GM19025 (cell line): Measurements from ENCODE around the gene ZNF845.
A peak's percentile ranks its signal among the peaks of the same experiment; 100 is the strongest.
"Not testable (repeated sequence)": the region's sequence is repeated elsewhere in the genome, so short reads cannot be mapped to it uniquely, and the experiment has no call there.

ENCODE experiments used
- ATAC-seq: cut with Tn5 transposase; IDR thresholded peaks from one replicate; pipeline ENCODE4 v1.9.1; 2021; ENCODE audit warnings: mild to moderate bottlenecking, low read depth, moderate library complexity; ENCODE audit not compliant: unreplicated experiment

ZNF845 gene

DNA sequence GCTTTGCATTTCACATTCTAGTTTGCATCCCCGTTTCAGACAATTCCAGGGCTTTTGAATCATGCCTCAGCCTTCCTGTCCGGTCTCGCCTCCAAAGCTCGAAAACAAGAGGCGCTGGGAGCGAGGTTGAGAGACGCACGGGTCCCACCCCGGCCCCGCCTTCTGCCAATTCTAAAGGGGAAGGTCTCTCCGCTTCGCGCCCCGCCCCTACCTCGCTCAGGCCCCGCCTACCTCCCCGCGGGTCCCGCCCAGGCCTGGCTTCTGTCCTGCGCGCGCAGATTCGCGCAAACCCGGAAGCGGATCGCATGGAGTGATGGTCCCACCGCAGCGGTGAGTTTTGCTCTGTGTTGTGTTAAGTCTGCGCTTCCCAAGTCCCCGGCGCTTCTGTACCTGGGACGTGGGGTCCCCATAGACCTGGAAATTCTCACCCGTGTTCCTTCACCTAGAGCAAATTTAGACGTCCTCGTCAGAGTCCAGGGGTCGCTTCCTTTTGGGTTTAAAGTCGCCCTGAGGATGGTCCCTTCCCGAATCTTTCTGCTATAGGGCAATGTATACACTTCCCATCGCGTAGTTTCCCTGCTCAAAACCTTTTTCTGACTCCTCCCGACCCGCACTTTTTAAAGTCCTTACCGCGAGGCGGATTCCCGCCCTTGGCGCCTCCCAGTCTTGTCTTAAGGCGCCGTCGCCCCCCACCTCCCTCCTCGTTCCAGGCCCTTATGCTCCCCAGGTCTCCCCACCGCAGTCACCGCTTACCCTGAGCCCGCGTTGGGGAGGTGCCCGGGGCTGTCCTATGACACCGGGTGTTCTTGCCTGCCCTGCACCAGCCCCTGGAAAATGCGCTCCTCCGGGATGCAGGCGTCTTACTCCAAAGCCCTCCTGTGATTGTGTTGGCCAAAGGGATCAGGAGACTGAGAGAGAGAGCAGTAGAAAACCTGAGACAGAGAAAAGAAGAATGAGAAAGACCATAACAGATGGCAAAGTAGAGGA lies at the start of gene ZNF845:
Gene ZNF845, plus strand, starts transcription at position 287 of the 987 bp plus-strand sequence. CDS start 7,559 bp downstream, outside the sequence.
- ATAC-seq, result peak; percentile 96

DNA sequence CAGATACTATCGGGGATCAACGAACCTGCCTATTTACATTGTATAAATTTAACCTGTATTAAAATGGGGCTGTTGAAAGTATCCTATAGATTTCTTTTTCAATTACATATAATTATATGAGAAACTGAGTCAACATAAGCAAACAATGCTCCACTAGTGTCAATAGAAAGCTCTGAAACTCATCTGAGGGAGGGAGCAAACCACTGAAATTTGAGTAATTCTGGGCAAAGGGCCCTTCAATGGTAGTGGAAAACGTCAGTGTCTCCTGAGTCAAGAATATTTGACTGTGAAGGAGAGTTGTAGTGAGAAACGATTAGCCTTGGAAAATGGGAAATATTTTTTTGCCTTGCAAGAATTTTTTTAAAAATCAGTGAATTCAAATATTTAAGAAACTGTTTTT lies 48.5 kb upstream of the ZNF845 start:
- ATAC-seq, result no peak

DNA sequence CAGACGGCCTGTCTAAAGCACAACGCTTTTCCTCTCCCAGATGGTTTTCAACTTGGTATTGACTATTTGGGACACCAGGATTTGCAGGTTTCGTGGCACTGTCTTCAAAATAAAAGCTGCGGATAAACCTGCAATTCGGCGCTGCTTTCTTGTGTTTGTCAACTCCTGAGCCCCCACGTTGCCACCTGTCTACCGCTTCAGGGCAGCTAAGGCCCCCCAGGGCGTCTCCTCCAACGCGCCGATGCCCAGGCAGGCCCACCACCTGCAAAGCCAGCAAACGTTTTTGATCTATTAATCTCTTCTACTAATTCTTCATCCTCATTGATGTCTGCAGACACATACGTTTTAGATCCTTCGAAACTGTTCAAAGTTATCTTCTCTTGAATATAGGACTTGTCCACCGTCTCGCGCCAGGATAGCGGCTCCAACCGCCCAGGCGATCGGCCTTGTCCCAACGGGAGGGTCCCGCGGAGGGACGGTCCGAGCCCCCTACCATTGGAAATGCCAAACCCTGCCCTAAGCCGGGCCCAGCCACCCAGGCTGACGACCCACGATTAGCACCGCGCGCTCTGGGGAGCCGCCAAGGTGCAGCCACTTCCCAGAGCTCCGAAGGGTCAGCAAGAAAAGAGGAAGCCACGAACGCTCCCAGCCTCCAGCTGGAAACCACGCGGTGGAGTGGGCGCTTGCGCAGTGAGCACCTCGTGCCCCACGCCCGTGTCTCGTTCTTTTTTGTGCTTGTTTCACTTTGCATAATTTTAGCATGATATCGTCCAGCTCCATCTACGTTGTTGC lies 42.6 kb upstream of the ZNF845 start:
- no peak for ATAC-seq

DNA sequence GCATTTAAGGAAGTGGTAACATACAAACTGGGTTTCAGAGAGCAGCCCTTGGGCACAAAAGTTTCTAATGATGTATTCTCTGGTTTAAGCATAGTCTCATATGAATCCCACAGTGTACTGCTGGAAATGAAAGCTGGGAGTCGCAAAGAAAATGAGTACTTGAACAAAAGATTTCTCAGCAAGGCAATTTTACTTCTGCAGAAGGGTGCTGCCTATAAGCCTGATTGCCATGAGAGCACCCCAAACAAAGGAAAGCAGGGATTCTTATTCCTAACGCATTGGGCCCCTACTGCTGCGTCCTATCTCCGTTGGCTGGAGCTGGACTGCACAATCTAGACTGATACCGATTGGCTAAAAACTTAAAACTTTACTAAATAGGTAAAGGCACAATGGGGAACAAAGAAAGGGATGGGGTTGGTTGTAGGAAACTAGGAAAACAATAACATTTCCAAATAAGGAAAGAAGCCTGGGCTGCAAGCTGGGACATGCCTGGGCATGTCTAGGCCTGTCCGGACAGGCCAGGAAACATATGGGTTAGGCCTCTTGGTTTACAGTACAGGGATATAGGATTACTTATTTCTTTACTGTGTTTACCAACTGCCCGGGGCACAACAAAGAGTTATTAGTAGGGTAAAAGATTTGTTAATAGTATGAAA lies 38.6 kb upstream of the ZNF845 start:
- ATAC-seq, result no peak

DNA sequence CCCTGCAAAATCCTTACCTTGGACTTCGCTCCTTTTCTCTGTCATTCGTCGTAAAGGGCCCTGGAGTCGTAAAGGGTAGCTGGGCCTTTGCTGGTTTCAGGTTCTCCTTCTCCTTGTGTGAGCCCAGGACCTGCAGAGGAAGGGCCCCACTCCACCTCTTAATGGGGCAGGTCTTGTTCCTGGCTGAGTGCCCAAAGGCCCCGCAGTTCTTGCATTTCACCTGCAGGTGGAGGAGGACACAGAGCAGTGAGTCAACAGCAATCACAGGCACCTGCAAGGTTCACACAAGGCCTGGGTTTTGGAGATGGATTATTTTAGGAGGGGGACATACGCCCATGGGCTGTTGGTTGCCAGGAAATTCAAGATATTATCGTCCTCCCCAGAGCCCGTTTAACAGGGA lies 32.2 kb upstream of the ZNF845 start:
- ATAC-seq, result not testable (repeated sequence)

DNA sequence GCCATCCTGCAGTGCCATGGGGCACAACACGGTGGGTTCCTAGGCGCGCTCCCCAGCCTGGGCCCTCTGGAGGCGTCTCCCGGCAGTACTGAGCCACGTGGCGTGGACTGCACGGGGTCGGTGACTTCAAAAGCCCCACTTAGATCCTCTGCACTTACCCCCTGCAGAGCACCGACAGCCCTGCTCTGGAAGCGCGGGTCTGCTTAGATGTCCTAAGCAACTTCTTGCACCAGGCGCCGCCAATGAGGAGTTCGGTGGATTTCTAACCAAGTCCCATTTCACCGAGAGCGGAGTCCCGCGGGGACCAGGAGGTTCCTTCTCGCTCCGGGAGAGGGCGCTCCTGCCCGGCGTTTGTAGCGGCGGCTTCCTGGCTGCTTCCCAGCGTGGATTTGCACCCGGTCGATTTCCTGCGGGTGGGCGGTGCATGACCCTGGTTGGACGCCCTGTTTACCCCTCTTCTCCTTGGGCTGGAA lies 25.2 kb upstream of the ZNF845 start:
- ATAC-seq, result no peak

DNA sequence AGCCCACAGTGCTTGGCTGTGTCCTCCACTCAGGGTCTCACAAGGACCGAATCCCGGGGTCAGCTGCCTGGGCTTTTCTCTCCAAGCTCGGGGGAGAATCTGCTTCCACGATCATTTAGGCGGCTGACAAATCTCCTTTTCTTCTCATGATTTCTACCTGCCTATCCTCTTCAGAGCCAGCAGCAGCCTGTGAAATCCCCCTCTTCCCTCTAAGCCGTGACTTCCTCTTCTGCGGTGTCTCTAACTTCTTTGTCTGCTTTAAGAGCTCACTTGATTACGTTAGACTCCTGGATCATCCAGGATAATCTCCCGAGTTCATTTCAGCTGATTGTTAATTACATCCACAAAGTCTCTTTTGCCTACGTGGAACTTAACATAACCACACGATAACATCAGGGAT lies 22.5 kb upstream of the ZNF845 start:
- no peak for ATAC-seq

DNA sequence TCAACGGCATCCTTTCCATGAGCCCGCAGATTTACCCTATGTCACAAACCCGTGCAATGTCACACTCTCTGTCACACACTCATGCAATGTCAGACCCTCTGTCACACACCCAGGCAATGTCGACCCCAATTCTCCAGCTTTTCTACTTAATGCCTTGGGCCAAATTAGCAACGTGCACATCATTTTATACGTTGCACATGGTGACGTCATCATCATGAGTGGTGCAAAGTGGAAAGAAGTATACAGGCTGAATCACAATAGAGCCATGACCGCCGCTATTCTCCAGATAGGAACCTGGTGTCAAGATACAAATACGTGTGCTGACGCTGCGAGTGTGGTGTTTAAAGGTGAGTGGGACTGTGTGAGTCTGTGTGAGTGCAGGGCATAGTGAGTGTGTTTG lies 21.7 kb upstream of the ZNF845 start:
- ATAC-seq, result no peak

DNA sequence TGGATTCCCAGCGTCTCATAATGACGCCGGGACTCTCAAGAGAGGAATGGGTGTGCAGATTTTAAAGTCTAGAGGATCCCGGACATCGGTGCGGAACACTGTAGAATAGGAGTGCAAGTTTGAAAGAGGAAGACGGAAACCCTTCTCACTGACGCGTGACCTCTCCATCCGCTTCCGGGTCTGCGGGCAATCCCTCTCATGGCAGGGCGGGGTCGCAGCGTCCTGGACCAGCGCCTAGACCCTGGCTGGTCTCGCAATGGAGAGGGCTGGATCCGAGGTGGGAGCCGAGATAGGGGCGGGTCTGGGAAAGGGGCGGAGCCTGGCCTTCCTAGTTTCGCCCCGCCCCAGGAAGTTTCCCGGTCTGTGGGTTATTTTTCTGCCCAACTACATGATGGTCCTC lies 4.6 kb upstream of the ZNF845 start:
- no peak for ATAC-seq

DNA sequence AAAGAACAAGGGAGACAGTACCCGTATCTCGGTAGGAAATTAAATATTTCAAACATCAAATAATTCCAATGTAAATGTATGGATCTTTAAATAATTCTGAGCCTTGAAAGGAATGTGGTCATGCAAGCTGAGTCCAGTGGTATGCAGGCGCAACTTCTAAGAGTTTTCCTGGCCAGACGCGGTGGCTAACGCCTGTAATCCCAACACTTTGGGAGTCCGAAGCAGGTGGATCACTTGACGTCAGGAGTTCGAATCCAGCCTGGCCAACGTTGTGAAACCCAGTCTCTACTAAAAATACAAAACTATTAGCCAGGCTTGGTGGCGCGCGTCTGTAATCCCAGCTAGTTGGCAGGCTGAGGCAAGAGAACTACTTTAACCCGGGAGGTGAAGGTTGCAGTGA lies 1.1 kb upstream of the ZNF845 start:
- no peak for ATAC-seq

DNA sequence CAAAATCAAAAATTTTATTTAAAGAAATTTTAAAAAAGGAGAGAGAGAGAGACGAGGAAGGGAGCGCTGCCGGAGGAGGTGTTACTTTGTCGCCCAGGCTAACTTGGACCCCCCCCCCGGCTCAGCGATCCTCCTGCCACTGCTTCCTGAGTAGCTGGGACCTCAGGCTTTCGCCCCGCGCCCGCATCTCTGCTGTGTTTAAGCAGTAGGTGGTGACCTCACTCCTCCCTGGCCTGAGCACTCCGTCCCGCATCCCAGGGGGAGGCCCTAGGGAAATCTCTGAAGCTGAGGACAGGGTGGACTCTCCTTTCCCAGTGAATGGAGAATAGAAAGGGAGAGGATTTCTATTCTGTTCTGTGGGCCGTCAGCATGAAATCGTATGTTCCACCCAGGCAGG lies 485 bp upstream of the ZNF845 start:
- ATAC-seq, result peak; percentile 16

DNA sequence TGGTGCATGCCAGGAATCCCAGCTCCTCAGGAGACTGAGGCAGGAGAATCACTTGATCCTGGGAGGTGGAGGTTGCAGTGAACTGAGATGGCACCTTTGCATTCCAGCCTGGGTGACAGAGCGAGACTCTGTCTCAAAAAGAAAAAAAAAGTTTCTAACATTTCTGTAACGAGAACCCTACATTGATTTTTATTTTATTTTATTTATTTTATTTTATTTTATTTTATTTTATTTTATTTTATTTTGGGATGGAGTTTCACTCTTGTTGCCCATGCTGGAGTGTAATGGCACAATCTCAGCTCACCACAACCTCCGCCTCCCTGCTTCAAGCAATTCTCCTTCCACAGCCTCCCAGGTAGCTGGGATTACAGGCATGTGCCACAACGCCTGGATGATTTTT lies 10.9 kb downstream of the ZNF845 start:
- not testable (repeated sequence) for ATAC-seq

DNA sequence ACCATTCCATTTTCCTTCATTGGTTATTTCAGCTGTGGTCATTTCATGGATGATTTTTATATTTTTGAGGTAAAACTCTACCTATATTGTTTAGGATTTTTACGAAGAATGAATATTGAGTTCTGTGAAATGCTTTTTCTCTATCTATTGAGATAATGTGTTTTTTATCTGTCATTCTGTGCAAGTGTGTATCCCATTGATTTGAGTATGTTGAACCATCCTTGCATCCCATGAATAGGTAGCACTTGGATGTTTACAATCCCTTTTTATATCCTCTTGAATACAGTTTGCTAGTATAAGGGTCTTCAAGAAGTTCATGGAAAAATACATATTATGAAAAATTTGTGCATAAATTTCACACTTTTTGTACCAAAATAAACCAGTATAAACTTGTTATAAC lies 22.2 kb downstream of the ZNF845 start:
- no peak for ATAC-seq

DNA sequence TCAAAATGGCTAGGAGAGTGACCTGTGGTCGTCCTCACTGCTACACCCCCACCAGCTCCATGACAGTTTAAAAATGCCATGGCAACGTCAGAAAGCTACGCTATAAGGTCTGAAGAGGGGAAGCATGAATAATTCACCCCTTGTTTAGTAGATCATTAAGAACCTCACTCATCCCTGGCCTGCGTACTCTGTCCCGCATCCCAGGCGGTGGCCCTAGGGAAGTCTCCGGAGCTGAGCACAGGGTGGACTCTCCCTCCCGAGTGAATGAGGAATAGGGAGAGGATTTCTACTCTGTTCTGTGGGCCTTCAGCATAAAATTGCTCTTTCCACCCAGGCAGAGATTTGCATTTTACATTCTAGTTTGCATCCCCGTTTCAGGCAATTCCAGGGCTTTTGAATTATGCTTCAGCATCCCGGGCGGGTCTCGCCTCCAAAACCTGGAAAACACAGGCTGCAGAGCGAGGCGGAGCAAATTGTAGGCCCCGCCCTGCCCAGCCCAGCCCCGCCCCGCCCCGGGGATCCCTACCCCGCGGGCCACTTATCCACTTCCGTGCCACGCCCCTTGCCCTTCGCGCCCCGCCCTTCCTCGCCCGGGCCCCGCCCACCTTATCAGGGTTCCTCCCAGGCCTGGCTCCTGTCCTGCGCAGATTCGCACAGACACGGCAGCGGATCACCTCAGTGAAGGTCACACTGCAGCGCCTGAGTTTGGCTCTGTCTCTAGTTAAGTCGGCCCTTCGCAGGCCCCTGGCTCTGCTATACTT lies 24.5 kb downstream of the ZNF845 start:
- ATAC-seq, result no peak

DNA sequence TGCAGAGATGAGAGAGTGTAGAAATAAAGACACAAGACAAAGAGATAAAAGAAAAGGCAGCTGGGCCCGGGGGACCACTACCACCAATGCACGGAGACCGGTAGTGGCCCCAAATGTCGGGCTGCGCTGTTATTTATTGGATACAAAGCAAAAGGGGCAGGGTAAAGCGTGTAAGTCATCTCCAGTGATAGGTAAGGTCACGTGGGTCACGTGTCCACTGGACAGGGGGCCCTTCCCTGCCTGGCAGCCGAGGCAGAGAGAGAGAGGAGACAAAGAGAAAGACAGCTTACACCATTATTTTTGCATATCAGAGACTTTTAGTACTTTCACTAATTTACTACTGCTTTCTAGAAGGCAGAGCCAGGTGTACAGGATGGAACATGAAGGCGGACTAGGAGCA lies 26.5 kb downstream of the ZNF845 start:
- not testable (repeated sequence) for ATAC-seq

DNA sequence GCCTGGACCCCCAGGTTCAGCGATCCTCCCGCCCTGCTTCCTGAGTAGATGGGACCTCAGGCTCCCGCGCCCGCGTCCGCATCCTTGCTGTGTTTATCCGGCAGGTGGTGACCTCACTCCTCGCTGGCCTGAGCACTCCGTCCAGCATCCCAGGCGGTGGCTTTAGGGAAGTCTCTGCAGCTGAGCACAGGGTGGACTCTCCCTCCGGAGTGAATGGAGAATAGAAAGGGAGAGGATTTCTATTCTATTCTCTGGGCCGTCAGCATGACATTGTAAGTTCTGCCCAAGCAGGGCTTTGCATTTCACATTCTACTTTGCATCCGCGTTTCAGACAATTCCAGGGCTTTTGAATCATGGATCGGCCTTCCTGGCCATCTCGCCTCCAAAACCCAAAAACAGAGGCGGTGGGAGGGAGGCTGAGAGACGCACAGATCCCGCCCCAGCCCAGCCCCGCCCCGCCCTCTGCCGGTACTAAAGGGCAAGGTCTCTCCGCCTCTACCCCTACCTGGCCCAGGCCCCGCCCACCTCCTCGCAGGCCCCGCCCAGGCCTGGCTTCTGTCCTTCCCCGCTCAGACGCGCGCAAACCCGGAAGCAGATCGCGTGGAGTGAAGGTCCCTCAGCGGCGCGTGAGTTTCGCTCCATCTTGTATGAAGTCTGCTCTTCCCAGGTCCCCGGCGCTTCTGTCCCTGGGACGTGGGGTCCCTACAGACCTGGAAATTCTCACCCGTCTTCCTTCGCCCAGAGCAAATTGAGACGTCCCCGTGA lies 31.8 kb downstream of the ZNF845 start, which contains the start of gene ZNF525:
Gene ZNF525, plus strand, starts transcription at position 572 of the 765 bp plus-strand sequence. CDS start 6,577 bp downstream, outside the sequence.
- peak; percentile 97 for ATAC-seq

DNA sequence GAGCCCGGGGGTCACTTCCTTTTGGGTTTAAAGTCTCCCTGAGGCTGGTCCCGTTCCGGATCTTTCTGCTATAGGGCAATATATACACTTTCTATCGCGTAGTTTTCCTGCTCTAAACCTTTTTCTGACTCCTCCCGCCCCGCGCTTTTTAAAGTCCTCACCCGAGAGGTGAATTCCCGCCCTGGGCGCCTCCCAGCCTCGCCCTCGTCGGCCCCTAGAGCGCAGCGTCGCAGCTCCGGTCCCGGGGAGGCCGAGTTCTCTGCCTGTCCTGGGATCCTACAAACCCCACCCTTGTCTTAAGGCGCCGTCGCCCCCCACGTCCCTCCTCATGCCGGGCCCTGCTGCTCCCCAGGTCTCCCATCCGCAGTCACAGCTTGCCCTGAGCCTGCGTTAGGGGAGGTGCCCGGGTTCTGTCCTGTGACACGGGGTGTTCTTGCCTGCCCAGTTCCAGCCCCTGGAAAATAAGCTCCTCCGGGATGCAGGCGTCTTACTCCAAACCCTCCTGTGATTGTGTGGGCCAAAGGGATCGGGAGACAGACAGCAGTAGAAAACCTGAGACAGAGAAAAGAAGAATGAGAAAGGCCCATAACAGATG lies 32.4 kb downstream of the ZNF845 start:
- peak; percentile 33 for ATAC-seq

DNA sequence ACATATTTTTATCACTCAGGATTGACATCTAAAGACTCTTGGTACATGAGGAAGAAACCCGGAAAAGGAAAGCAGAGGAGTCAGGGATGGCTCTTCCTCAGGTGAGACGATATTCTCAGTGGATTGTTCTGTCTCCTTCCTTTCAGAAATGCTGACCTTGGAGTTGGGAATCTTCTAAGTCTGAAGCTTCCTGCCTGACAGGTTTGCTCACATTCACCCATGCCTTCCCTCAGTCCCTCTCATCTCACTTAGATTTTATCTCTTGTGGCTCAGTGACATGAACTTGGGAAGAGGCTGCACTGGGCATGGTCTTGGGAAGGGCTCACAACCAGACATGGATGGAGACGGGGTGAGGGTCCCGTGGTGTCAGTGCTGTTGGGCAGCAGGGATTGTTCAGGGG lies 38.6 kb downstream of the ZNF845 start:
- ATAC-seq, result no peak

DNA sequence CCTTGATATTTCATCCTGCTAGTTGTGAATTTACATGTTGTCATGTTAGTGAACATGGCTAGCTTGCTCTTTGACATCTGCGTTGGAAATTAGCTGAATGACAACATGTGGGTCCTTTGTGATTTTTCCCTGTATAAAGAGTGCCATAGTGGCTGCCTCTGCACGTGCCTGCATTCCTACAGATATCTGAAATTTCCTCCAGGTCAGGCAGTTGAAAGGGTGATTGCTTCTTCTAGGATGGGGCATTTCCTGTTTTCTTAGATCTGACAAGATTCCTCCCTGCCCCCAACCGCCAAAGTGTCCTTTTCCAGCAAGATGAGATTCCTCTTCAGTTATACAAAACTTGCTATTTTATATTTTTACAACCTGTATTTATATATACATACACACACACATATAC lies 40.7 kb downstream of the ZNF845 start:
- no peak for ATAC-seq
